Measurements from ENCODE around the gene SORCS2.

SORCS2 gene

GRCh38 chr4:7286170-7286569 is 93.8 kb downstream of the SORCS2 start:
- FAIRE-seq, result no peak
- no peak for DNase-seq (ENCODE audit: low spot score)

- FAIRE-seq (no peak), DNase-seq (ENCODE audit: low spot score) (no peak)
These were observed 94.5 kb downstream of the SORCS2 start for GRCh38 chr4:7286798-7287197.

DNA sequence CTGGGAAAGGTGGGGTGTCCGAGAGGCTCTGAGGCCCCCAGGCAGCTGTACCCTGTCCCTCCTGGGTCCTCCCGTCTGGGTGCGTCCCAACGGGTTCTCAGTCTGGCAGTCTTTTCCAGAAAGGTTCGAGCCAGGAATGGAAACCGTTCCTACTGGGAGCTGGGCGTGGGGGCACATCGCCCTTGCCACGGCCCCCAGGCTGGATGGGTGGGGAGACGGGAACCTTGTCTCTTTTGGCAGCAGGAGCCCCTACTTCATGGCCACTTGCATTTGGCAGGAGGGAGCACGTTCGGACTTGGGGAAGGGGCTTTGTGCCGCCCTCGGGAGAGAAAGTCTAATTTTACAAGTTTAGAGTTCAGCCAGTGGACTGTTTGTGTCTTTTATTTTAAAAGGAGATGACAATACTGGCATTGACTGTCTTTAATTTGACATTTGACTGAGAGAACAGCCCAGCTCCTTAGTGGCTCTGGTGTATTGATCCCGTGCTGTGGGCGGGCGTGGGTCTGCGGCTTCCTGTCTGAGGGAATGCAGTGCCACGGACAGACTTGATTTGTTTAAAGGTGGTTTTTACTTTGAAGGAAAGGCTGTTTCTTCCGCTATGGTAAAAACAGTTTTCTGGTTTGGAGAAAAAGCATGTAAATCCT is 95.1 kb downstream of the SORCS2 start:
- FAIRE-seq (no peak), DNase-seq (ENCODE audit: low spot score) (no peak)

DNA sequence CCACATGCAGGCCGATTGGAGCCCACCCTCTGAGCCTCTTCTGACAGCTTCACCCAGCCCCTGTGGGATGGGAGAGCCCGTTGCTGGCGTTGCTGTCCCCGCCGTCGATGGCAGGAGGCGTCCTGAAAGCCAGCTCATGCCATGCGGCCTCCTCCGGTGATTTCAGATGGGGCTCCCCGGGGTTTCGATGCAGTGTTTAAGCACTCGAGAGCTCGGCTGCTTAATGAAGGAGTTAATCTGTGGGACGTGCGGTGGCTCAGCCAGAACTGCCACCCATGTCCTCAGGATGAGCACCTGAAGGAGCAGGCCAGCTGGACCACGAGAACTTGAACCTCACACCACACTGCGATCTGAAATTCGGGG is 95.6 kb downstream of the SORCS2 start:
- DNase-seq (ENCODE audit: low spot score) (no peak), FAIRE-seq (no peak)

DNA sequence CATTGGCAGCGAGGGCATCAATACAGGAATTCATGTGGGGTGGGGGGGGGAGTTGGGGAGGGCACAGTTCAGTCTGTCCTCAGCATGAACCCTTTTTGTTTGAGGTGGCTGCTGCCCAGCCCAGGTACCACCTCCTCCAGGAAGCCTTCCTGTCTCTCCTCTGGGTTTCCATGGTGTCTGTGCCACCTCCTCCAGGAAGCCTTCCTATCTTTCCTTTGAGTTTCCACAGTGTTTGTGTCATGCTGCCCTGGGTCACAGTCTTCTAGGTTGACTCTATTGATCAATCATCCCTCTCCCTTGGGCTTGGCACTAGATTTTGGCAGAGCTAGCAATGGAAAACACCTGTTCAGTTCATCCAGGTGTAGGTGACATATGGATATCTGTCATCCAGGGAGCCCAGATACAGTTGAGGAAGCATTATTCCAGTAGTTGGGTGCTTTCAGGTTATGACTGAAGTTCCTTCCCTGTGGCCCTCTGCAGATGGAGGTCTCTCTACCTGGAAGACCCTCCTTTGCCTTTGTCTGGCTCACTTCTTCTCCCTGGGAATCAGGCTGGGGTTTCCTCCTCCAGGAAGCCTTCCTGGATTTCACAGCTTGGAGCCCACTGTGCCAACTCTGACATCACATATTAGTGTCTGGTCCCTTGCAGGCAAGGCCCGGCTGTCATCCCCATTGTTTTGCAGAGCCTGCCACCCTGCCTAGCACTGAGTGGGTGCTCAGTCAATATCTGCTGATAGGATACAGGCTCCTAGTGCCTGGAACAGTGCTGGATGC is 96.6 kb downstream of the SORCS2 start:
- no peak for DNase-seq (ENCODE audit: low spot score)
- FAIRE-seq, result no peak

DNA sequence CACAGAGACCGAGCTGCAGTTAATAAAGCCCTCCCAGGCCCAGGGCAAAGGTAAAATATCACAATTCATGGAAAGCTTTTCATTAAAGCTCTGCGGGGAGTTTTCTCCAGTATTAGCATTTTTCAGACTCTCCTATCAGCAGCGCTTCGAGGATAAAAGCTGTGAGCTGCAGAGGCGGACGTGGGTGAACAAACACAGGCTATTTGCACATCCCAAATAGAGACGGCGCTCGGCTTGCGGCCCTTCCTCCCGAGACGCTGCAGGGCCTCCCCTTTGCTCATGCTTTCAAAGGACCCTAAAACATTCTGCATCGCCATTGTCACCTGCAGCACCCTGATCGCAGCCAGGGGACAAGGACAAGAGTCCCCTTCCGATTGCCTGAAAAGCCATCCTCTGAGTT is 97.3 kb downstream of the SORCS2 start:
- FAIRE-seq, result no peak
- DNase-seq (ENCODE audit: low spot score), result no peak

DNA sequence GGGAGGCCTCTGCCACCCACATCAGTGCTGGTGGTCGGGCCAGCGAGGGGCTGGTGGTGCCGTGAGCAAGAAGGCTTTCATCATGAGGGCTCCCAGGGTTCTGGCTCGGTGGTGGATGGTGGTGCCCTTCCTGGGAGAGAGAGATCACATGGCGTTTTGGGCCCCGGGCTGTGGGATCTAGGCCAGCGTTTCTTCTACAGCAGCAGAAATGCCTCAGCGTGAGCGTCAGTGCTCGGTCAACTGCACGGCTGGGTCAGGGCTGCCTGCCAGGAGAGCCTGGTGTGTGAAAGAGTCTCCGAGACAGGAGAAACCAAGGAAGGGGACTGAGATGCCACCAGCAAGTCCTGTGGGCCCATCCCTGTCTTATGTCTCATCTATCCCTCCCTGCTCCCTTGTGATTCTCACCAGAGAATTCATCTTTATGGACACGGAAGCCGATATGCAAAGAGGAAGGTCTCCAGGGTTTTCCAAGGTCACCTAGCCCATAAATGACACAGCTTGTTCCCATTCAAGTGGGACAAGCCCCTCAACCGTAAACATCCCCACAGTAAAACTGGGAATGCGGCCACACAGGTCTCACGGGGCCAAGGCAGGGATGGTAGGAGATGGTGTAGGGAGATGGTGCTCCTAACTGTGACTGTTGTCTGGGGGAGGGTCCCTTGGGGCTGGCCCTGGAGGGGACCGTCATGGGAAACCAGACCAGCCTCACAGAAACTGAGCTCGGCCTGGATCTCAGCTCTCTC is 99.2 kb downstream of the SORCS2 start:
- FAIRE-seq (no peak), DNase-seq (ENCODE audit: low spot score) (no peak)

GRCh38 chr4:7293703-7294102 is 101.4 kb downstream of the SORCS2 start:
- FAIRE-seq (no peak), DNase-seq (ENCODE audit: low spot score) (no peak)

GRCh38 chr4:7294176-7294756 is 101.9 kb downstream of the SORCS2 start:
- DNase-seq (ENCODE audit: low spot score) (no peak), FAIRE-seq (no peak)

DNA sequence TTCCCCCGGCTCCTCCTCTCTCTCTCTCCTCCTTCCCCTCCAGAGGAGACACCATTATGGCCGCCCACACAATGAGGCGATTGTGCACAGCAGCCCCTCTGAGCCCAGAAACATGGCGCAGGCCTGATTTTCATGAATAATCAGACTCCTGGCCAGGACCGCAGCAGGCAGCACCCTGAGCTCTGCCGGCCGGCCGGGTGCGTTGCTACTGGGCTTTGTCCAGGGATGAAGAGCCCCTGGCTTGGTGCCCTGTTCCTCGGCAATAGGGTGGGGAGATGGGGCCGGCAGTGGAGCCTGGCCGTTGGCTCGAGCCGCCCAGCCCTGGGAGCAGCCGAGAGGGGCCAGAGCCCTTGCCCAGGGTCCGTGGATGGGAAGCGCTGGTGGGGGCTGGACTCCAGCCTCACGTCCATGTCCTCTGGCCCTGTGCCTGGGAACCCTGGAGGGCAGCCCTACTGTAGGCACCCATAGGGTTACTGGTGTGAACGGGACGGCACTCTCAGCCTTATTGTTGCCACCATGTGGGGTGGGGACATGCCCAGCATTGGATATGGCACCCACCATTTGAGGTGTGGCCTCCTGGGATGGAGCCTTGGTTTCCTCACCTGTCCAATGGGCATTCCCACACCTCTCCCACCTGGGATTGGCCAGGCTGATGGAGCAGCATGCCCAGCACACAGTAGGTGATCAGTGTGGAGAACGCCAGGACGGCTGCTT is 103.0 kb downstream of the SORCS2 start:
- no peak for FAIRE-seq
- no peak for DNase-seq (ENCODE audit: low spot score)

GRCh38 chr4:7295911-7296660 is 103.7 kb downstream of the SORCS2 start:
- FAIRE-seq (no peak), DNase-seq (ENCODE audit: low spot score) (no peak)

- no peak for FAIRE-seq
- no peak for DNase-seq (ENCODE audit: low spot score)
These were observed 104.5 kb downstream of the SORCS2 start for GRCh38 chr4:7296661-7297335.

GRCh38 chr4:7297374-7297773 is 105.0 kb downstream of the SORCS2 start:
- FAIRE-seq, result no peak
- DNase-seq (ENCODE audit: low spot score), result no peak

- FAIRE-seq (no peak), DNase-seq (ENCODE audit: low spot score) (no peak)
These were observed 105.5 kb downstream of the SORCS2 start for GRCh38 chr4:7297881-7298280.

GRCh38 chr4:7298619-7299009 is 106.3 kb downstream of the SORCS2 start:
- no peak for FAIRE-seq

DNA sequence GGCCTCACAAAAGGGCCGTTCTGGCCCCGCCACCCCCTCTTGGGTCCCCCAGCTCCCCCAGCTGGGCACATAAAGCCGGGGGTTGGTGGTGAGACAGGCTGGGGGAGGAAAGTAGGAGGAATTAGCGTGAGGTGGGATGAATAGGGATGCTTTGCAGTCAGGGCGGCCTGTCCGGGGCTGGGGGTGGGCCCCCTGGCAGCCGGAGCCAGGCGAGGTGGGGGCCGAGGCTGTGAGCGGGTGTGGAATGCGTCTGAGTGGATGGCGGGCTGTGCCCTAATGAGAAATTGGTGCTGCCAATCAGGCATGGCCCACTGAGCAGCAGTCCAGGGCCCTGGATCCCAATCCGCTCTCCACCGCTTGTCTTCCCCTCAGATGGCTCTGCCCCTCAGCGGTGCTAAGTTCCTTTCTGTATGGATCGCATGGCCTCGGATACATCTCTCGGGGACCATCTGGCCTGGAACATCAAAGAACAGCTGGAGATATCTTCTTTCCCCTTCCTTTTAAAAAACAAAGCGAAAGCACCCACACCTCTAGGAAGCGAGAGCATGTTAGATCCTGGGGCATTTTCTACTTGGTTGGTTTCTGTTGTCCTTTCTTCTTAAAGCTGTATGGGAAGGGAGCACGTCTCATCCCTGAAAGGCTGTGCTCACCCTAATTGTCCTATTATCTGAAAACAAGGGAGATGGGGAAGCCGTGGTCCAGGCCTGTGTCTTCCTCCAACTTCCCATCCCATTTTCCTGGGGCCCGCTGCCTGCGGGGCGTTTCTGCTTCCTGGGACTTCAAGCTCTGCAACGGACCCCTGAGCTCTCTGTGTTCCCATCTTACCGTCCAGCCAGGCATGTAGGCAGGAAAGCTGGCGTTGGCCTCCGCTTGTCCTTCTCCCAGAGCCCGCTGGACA is 106.9 kb downstream of the SORCS2 start:
- DNase-seq (ENCODE audit: low spot score) (no peak), FAIRE-seq (no peak)

More at GRCh38 chr4:7298619-7299009, 106.3 kb downstream of the SORCS2 start:
- no peak for DNase-seq (ENCODE audit: low spot score)

DNA sequence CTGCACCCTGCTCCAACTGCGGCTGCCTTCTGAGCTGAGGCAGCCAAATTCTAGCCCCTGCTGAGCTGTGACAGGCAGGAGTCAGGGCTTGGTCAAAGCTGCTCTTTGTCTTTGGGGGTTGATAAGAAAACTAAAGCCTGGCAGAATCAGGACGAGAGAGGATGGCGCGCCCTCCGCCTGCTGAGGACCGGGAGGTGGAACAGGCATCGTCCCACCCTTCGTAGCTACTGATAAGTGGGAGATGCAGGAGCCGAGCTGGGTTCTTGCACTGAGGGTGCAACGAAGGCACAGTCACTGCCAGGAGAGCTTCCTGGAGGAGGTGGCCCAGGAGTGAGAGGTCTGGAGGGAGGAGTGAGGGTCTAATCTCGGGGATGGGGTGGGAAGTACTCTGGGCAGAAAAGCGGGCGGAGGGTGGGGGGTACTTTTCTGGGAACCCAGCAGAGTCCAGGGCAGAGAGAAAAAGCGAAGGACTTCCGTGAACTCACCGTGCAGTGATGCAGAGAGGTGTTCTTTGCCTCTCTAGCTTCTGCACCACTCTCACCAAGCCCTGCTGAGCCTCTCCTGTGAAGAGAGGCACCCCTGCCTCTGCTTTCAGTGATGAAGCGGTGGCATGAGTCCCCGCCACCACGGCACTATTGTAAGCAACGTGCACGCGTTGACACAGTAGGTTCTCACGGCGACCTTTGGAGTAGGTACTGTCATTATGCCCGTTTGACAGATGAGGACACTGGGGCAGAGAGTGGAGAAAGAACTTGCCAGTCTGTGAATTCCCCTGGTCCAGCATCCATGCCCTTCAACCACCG is 107.8 kb downstream of the SORCS2 start:
- DNase-seq (ENCODE audit: low spot score) (no peak), FAIRE-seq (no peak)

DNA sequence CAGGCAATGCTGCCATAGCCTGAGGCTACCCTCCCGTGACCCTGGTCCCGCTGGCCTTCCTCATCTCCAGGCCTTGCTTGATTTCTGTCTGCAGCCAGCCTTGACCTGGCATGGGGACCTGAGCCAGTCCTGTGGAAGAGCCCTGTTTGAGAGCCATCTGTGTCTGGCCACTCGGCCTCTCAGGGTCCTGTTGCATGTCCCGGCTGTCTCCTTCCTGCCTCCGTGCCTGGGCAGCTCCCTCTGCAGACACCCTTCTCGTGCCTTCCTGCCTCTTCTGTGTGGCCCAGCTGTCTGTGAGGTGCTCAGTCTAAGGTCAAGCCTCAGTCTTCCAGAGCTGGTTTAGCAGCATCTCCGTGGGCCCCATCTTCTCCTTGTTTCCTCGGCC is 108.4 kb downstream of the SORCS2 start:
- no peak for DNase-seq (ENCODE audit: low spot score)

More for the DNA sequence above, 108.4 kb downstream of the SORCS2 start:
- FAIRE-seq, result no peak
